HG03469 (cell line): Measurements from ENCODE around the gene CRIM1.

ENCODE experiments used
- ATAC-seq: cut with Tn5 transposase; IDR thresholded peaks from one replicate; pipeline ENCODE4 v1.9.1; 2021; ENCODE audit warnings: mild to moderate bottlenecking, moderate library complexity, moderate number of reproducible peaks; ENCODE audit not compliant: unreplicated experiment

The CRIM1 gene

GRCh38 chr2:36507408-36507812, 151.8 kb downstream of the CRIM1 start:
- peak; percentile 81 for ATAC-seq

GRCh38 chr2:36509075-36509474, 153.5 kb downstream of the CRIM1 start:
- ATAC-seq = no peak

DNA sequence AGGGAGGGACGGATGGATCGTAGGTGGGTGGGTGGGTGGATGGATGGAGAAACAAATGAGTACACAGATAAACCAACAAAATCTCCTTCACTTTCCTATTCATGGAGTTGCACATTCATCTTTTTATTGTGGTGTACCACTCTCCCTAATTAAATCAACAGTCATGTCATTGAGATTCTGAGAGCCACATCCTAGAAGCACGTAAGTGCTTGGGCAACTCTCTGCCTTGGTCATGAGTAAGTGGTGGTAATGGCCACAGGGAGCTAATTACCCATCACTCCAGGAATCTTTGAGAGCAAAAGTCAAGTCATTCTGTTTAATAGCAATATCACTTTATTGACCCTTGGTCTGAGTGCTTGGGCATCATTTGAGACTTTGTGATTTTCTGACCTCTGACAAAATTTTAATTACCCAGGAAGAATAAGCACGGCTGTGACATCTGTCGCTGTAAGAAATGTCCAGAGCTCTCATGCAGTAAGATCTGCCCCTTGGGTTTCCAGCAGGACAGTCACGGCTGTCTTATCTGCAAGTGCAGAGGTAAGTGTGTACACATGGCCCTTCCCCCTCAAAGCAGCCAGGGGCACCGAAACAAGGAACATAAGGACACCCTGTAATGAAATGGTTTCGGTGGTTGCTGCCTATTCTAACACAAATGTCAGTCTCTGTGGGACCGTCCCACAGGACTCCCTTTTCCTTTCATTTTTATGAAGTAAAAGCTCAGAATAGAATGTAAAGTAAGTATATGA, 156.5 kb downstream of the CRIM1 start:
- no peak for ATAC-seq

- ATAC-seq = no peak
Measured at GRCh38 chr2:36512705-36513104, 157.1 kb downstream of the CRIM1 start.

- ATAC-seq = peak; percentile 49
Measured at GRCh38 chr2:36513661-36514060, 158.1 kb downstream of the CRIM1 start.

- no peak for ATAC-seq
Measured at GRCh38 chr2:36515538-36515937, 160.0 kb downstream of the CRIM1 start.

GRCh38 chr2:36516136-36516870, 160.7 kb downstream of the CRIM1 start:
- no peak for ATAC-seq

GRCh38 chr2:36520431-36520830, 164.9 kb downstream of the CRIM1 start:
- ATAC-seq = no peak

DNA sequence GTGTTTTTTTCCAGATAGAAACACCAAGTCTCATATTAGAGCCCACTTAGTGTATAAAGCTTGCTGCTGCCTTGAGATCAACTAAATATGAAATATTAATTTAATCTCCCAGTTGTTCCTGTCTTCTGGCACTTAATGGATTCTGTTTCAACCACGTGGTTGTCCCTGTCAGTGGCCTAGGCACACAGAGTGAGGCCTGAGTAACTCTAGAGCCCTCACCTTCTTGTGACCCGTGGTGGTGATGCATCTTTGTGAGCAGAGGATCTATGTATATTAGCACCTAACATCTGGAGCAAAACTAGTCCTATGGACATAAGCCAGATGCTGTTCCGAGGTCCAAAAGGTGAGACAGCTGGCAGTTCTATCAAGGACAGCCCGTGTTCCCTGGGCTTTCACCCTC, 167.6 kb downstream of the CRIM1 start:
- no peak for ATAC-seq

DNA sequence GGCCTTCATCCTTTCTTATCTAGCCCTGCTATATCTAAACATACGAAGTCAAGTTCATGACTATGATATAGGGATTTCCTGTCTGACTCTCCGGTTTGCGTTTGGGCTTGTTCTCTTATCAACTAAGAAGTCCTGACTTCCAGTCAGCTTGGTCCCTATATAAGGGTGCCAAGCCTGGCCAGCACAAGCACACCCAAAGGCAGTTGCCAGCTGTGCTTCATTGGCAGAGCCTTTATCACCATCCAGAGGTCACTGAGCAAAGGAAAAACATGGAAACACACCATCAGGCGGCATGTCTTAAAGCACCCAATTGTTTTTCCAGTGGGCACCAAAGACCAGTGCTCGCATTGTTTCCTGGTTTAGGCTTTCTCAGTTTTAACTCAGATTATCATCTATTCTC, 169.7 kb downstream of the CRIM1 start:
- ATAC-seq = no peak

- no peak for ATAC-seq
Measured at GRCh38 chr2:36526226-36526625, 170.6 kb downstream of the CRIM1 start.

DNA sequence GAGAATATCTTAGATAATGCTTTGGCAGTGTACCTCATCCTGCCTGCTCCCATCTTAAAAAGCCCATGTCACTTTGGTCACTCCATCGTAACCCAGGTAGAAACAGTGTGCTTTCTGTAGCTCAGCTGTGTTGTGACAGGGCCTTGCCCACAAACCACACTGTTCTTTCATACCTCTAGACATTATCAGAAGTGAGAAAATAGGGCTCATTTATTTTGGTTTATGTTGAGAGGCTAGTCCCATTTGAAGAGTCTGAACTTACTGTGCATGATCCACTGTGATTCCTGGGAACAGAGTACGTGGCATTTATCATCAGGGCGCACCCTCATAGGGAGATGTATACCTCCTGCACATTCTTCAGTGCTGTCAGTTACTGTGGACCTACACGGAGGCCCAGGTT, 172.7 kb downstream of the CRIM1 start:
- ATAC-seq = peak; percentile 53

- ATAC-seq = no peak
Measured at GRCh38 chr2:36528766-36529392, 173.3 kb downstream of the CRIM1 start.

DNA sequence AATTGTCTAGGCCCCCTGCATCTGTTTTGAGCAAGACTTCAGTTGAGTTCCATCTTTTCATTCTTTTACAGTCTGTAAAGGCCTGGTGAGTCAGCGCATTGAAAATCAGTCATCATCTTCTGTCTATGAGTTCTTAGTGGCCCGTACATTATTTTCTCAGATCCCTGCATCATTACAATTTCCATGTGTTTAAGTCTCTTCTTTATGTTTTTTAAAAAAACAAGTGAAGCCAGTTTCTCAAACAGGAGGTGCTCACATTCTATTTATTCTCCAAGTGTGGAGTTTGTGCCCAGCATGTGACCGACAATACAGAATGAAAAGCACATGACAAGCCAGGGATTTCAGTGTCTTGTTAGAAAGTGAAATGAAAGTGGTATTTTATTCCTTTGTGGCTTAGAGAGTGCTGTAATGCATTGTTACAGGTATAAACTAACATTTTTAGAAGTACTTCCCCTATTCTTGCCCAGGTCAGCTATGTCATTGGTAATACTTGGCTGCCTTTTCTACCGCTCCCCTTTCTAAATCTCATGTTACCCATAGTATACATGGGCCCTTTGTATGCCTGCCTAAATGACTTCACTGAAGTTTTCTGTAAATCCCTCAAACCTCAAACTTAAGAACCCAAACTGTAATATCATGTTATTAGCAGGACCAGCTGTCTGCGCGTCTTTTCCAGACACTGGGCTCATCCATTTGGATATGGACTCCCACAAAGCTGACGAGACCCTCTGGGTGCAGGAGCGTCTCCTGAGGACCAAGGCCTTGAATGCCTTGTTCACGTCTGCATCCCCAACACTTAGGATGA, 174.8 kb downstream of the CRIM1 start:
- peak; percentile 82 for ATAC-seq

DNA sequence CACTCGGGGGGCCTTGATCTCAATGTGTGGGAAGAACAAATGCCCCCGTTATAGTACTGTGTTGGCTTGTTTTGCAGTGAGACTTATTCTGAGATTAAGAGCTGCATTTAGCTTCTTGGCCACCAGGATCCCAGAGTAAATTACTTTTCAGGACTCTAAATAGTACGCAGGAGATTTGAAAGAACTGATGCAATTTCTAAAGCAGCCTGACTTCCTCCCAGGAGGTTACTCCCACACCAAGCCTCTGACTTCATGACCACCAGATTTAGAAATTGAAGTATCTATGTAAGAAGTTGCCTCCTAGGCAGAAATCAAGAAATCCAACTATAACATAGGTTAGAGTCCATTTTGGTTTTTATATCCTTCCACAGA, 175.4 kb downstream of the CRIM1 start:
- ATAC-seq = no peak

DNA sequence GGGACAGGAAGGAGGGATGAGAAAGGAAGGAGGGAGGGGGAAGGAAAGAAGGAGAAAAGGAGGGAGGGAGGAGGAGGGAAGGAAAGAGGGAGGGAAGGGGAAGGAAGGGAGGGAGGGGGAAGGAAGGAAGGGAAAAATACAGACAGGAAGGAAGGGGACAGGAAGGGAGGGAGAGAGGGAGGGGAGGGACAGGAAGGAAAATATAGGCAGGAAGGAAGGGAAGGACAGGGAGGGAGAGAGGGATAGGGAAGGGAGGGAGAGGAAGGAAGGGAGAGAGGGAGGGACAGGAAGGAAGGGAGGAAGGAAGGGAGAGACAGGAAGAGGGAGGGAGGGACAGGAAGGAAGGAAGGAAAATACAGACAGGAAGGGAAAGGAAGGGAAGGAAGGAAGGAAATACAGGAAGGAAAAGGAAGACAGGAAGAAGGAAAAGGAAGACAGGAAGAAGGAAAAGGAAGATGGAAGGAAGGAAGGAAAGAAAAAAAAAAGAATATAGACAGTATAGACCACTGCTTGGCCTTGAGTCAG, 178.8 kb downstream of the CRIM1 start:
- no peak for ATAC-seq

GRCh38 chr2:36535099-36535498, 179.5 kb downstream of the CRIM1 start:
- ATAC-seq = no peak

DNA sequence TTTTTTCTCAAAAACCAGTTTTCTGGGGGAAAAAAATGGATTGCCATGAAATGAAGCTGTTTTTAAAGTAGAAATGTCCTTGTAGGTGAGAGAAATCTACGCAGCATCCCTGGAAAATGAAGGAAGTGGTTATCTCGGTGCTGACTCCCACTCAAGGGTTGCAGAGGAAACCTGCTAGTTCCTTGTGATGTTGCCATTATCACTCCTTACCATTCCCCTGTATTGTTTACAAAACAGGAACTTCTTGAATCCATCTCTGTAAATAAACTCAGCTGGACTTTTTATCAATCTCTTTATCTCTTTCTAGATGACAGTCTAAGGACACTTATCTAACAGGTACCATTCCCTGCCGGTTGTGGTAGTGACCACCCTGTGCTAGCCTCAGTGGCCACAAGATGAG, 181.2 kb downstream of the CRIM1 start:
- no peak for ATAC-seq

DNA sequence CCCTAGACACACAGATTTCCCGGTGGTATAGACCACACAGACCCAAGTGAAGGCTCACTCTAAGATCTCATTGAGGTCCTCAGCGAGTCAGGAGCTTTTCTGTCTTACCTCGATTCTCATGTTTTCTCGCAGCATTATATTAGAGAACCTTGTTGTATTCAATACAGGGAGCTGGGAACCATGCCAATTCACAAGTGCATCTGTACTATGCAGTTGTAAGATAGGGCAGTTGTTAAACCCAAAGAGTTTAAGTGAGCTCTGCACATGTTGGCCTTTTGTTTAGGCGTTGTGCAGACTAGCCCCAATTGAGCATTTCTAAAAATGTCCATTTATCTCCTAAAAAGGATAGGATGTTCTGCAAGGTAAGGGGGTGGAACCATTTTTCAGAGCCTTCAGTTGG, 182.8 kb downstream of the CRIM1 start:
- no peak for ATAC-seq

GRCh38 chr2:36539631-36540030, 184.1 kb downstream of the CRIM1 start:
- peak; percentile 70 for ATAC-seq
